Left ventricle myocardium superior (tissue), 1 donor: ENCODE measurements around the gene GRIN2A. TPM values are rescaled to one million over a fixed set of nuclear protein-coding genes. Genes with fewer than 3 reads are reported as not detected.

ENCODE experiments used
- ATAC-seq: fragments of 200-7000 bp; cut with Tn5 transposase; one replicate; pipeline ENCODE4 v1.9.1; 2020; ENCODE audit warnings: mild to moderate bottlenecking, moderate library complexity
- DNase-seq: peaks from one replicate; pipeline ENCODE4 v3.0.0-alpha.2; 2020
- intact Hi-C: fragments of 100-400 bp; cut with micrococcal nuclease; formaldehyde crosslinking; loops from one replicate; pipeline ENCODE4 v1.11.0; 2022
- total RNA-seq: library from RNA; stranded (reverse); fragmentation: NEBNext Ultra II Directional; extraction: Animal tissue kit (Norgen Biotek cat#: 25700); gene quantifications from one replicate; pipeline ENCODE4 v1.2.1, GENCODE V29; 2021
- donor health status: DM: no; HTN: yes; CAD: no; lungs with severe emphysema.

Gene GRIN2A
- total RNA-seq, 1 donor from 2014 or later = 3.6 TPM

GRCh38 chr16:9949396-9949795, 232.8 kb downstream of the GRIN2A start:
- ATAC-seq (no peak), DNase-seq (no peak)
- intact Hi-C loops = no loop called here

GRCh38 chr16:9948933-9949332, 233.3 kb downstream of the GRIN2A start:
- no peak for DNase-seq
- no peak for ATAC-seq
- intact Hi-C loops = no loop called here

- intact Hi-C loops = no loop called here
- ATAC-seq (no peak), DNase-seq (no peak)
Observed at GRCh38 chr16:9946022-9946720, 236.1 kb downstream of the GRIN2A start.

GRCh38 chr16:9943121-9943520, 239.1 kb downstream of the GRIN2A start:
- no peak for DNase-seq
- ATAC-seq = no peak
- intact Hi-C loops = no loop called here

- intact Hi-C loops = no loop called here
- ATAC-seq = no peak
Observed at GRCh38 chr16:9941245-9941644, 241.0 kb downstream of the GRIN2A start.

GRCh38 chr16:9934723-9935508, 247.3 kb downstream of the GRIN2A start:
- intact Hi-C loops = no loop called here
- ATAC-seq = peak; percentile 85
- peak; percentile 57 for DNase-seq

More at GRCh38 chr16:9941245-9941644, 241.0 kb downstream of the GRIN2A start:
- DNase-seq = no peak

GRCh38 chr16:9932919-9933653, 249.1 kb downstream of the GRIN2A start:
- ATAC-seq (peak; percentile 29), DNase-seq (no peak)
- intact Hi-C loops = no loop called here

- ATAC-seq (no peak), DNase-seq (no peak)
- intact Hi-C loops = no loop called here
Observed at GRCh38 chr16:9932000-9932399, 250.2 kb downstream of the GRIN2A start.

GRCh38 chr16:9929836-9930235, 252.4 kb downstream of the GRIN2A start:
- no peak for DNase-seq
- intact Hi-C loops = no loop called here
- no peak for ATAC-seq

- intact Hi-C loops = no loop called here
- ATAC-seq (no peak), DNase-seq (no peak)
Observed at GRCh38 chr16:9929313-9929712, 252.9 kb downstream of the GRIN2A start.

- intact Hi-C loops = no loop called here
- DNase-seq (no peak), ATAC-seq (no peak)
Observed at GRCh38 chr16:9922441-9922840, 259.8 kb downstream of the GRIN2A start.

- intact Hi-C loops = no loop called here
- ATAC-seq = no peak
- no peak for DNase-seq
Observed at GRCh38 chr16:9921997-9922396, 260.2 kb downstream of the GRIN2A start.

- no peak for ATAC-seq
- no peak for DNase-seq
- intact Hi-C loops = no loop called here
Observed at GRCh38 chr16:9919460-9919859, 262.8 kb downstream of the GRIN2A start.

GRCh38 chr16:9917691-9918090, 264.5 kb downstream of the GRIN2A start:
- DNase-seq (no peak), ATAC-seq (no peak)
- intact Hi-C loops = no loop called here

- ATAC-seq (no peak), DNase-seq (no peak)
- intact Hi-C loops = no loop called here
Observed at GRCh38 chr16:9913604-9914326, 268.5 kb downstream of the GRIN2A start.

- DNase-seq = no peak
Observed at GRCh38 chr16:9911989-9912388, 270.2 kb downstream of the GRIN2A start.

GRCh38 chr16:9911231-9911630, 271.0 kb downstream of the GRIN2A start:
- ATAC-seq = no peak
- intact Hi-C loops = no loop called here
- DNase-seq = no peak

More at GRCh38 chr16:9911989-9912388, 270.2 kb downstream of the GRIN2A start:
- no peak for ATAC-seq
- intact Hi-C loops = no loop called here

GRCh38 chr16:9909072-9909825, 273.0 kb downstream of the GRIN2A start:
- intact Hi-C loops = no loop called here
- DNase-seq (no peak), ATAC-seq (no peak)

- peak; percentile 63 for DNase-seq
- ATAC-seq = peak; percentile 77
- intact Hi-C loops = no loop called here
Observed at GRCh38 chr16:9908613-9909012, 273.6 kb downstream of the GRIN2A start.
